Spinal cord (tissue), 10 donors: ENCODE results near the gene EIF6. TPM values are rescaled to one million over a fixed set of nuclear protein-coding genes. Genes with fewer than 3 reads are reported as not detected.
"Not testable (repeated sequence)": the region's sequence is repeated elsewhere in the genome, so short reads cannot be mapped to it uniquely, and the experiment has no call there.

Experiments
- DNase-seq, 6 donors: peaks; one replicate each; pipeline versions ENCODE4 v3.0.0 to v3.0.0-alpha.2; 2013 to 2015; ENCODE audit warnings: low spot score in 6 of 6, low read depth in 4 of 6
- H3K27ac ChIP-seq: one replicate; pipeline ENCODE4 v1.5.1; 2013; ENCODE audit warnings: low read depth, low read length, control low read depth
- H3K27me3 ChIP-seq: one replicate; pipeline ENCODE4 v1.6.1; 2013; ENCODE audit warnings: low read length; ENCODE audit not compliant: control insufficient read depth, insufficient read depth
- H3K36me3 ChIP-seq: one replicate; pipeline ENCODE4 v1.6.1; 2013; ENCODE audit warnings: low read length; ENCODE audit not compliant: control insufficient read depth, insufficient read depth
- H3K4me1 ChIP-seq: one replicate; pipeline ENCODE4 v1.6.1; 2013; ENCODE audit warnings: low read length; ENCODE audit not compliant: control insufficient read depth, insufficient read depth
- H3K4me3 ChIP-seq: one replicate; pipeline ENCODE4 v1.5.1; 2013; ENCODE audit warnings: low read depth, low read length, control low read depth
- H3K9me3 ChIP-seq: one replicate; pipeline ENCODE4 v1.6.1; 2013; ENCODE audit warnings: low read length; ENCODE audit not compliant: control insufficient read depth, insufficient read depth
- WGBS: methylation state at CpG from one replicate; pipeline ENCODE4 v1.1.5; 2013; ENCODE audit warnings: missing lambda C conversion rate; ENCODE audit not compliant: insufficient coverage; 5-methylcytosine and 5-hydroxymethylcytosine counted together
- polyA plus RNA-seq, 2 donors: library from polyadenylated mRNA; unstranded; fragments of 120-200 nt; gene quantifications; one replicate each; pipeline ENCODE4 v1.2.1, GENCODE V29; 2013; ENCODE audit not compliant: insufficient read length in 2 of 2
- total RNA-seq, 2 donors: library from RNA; depleted of rRNA in 1 of 2; stranded (reverse); fragments of 120-200 nt in 1 of 2; fragments of >200 nt in 1 of 2; gene quantifications; one replicate each; pipeline versions ENCODE4 v1.2.3 to v1.2.4, GENCODE V29; 2013 to 2014
- donor health status: healthy.

The EIF6 gene
- total and polyA plus RNA-seq, 4 donors, result 56.2 to 106 (median 102) TPM

- 35% methylated on average over 5 of the region's 8 CpGs for WGBS
- DNase-seq, H3K4me1 ChIP-seq, H3K4me3 ChIP-seq, H3K27me3 ChIP-seq, H3K9me3 ChIP-seq, H3K27ac ChIP-seq: not testable (repeated sequence)
- H3K36me3 ChIP-seq, result peaks cover 54% of the 10 kb centered on the region
Observed at GRCh38 chr20:35262731-35263531, 21.6 kb downstream of the EIF6 start.

DNA sequence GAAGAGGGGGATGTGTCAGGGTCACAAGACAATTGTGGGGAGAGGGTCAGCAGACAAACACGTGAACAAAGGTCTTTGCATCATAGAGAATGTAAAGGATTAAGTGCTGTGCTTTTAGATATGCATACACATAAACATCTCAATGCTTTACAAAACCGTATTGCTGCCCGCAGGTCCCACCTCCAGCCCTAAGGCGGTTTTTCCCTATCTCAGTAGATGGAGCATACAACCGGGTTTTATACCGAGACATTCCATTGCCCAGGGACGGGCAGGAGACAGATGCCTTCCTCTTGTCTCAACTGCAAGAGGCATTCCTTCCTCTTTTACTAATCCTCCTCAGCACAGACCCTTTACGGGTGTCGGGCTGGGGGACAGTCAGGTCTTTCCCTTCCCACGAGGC lies 22.3 kb downstream of the EIF6 start:
- H3K9me3 ChIP-seq, H3K4me3 ChIP-seq, H3K27ac ChIP-seq, H3K4me1 ChIP-seq, DNase-seq, H3K27me3 ChIP-seq: not testable (repeated sequence)
- no CpG with 5 or more reads among the region's 10 CpGs for whole genome bisulfite sequencing
- H3K36me3 ChIP-seq, result peaks cover 47% of the 10 kb centered on the region

DNA sequence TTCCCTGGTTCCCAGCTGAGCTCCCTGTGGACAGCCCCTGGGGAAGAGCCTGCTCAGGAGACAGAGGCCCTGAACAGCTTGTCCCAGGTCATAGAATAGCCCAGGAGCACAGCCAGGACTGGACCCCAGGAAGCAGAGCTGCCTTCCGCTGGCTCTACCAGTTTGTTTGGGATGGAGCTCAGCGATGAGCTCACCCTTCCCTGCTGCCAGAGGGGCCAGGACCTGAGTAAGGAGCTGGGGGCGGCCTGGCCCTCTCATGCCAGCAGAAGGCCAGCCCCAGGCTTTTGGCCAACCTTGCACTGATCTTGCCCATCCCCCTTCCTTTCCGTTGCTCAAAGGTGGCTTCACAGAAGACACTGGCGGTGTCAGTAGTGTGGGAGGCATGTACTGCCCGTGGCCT lies 24.1 kb downstream of the EIF6 start:
- H3K4me1 ChIP-seq, result no peaks in the 10 kb centered on the region
- H3K36me3 ChIP-seq, result peaks cover 38% of the 10 kb centered on the region
- H3K9me3 ChIP-seq, result no peaks in the 10 kb centered on the region
- 89% methylated on average over 3 of the region's 6 CpGs for WGBS
- no peak for DNase-seq
- no peaks in the 10 kb centered on the region for H3K27me3 ChIP-seq
- H3K4me3 ChIP-seq, result no peak overlapping the region
- H3K27ac ChIP-seq, result no peak overlapping the region

GRCh38 chr20:35257175-35257909 lies 27.2 kb downstream of the EIF6 start:
- Histone ChIP-seq H3K4me3 (no peak overlapping the region), H3K9me3 (no peaks in the 10 kb centered on the region), H3K27me3 (no peaks in the 10 kb centered on the region), H3K27ac (no peak overlapping the region), H3K4me1 (no peaks in the 10 kb centered on the region), H3K36me3 (peaks cover 39% of the 10 kb centered on the region)
- WGBS, result 95% methylated on average over 3 of the region's 8 CpGs
- no peak for DNase-seq

DNA sequence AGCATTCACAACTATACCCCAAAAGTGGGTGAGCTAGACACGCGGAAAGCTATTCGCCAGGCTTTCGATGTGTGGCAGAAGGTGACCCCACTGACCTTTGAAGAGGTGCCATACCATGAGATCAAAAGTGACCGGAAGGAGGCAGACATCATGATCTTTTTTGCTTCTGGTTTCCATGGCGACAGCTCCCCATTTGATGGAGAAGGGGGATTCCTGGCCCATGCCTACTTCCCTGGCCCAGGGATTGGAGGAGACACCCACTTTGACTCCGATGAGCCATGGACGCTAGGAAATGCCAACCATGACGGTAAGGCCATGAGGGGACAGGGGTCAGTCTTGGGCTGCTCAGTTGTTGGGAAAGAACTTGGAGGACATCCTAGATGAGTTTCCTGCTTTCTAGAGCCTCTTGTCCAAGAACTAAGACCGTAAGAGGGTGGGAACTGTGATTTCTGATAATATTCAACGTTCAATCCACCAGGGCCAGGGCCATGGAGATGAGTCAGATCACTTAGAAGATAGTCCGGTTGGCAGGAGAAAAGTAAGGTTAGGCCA lies 30.0 kb downstream of the EIF6 start:
- Histone ChIP-seq H3K9me3 (no peaks in the 10 kb centered on the region), H3K4me1 (no peaks in the 10 kb centered on the region), H3K27ac (no peak overlapping the region), H3K36me3 (peaks cover 31% of the 10 kb centered on the region), H3K27me3 (no peaks in the 10 kb centered on the region), H3K4me3 (no peak overlapping the region)
- no peak for DNase-seq
- WGBS, result 90% methylated on average over 12 of the region's 12 CpGs

DNA sequence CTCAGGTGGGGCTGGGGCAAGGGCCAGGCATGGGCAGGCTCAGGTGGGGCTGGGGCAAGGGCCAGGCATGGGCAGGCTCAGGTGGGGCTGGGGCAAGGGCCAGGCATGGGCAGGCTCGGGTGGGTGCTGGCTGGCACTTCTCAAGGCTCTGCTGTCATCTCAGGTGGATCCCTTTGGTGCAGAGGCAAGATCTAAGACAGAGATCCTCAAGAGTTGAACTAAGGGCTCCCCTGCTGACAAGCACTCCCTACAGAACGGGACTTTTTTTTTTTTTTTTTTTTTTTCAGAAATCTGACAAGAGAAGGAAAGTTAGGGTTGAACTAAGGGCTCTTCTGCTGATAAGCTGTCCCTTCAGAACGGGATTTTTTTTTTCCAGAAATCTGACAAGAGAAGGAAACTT lies 31.6 kb downstream of the EIF6 start:
- Histone ChIP-seq H3K4me1 (no peaks in the 10 kb centered on the region), H3K27me3 (no peaks in the 10 kb centered on the region), H3K36me3 (peaks cover 41% of the 10 kb centered on the region), H3K9me3 (no peaks in the 10 kb centered on the region), H3K4me3 (no peak overlapping the region), H3K27ac (no peak overlapping the region)
- no peak for DNase-seq
- WGBS, result 87% methylated on average over 2 of the region's 3 CpGs

DNA sequence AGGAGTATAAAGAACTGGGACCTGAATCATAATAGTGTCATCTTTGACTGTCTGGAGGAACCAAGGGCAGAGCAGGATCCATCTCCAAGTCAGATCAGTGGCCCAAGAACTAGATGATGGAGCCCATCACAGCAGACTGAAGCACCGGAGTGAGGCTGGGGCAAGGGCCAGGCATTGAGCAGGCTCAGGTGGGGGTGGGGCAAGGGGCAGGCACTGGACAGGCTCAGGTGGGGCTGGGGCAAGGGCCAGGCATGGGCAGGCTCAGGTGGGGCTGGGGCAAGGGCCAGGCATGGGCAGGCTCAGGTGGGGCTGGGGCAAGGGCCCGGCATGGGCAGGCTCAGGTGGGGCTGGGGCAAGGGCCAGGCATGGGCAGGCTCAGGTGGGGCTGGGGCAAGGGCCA lies 32.0 kb downstream of the EIF6 start:
- not testable (repeated sequence) for H3K4me3 ChIP-seq, H3K4me1 ChIP-seq, H3K9me3 ChIP-seq, H3K27ac ChIP-seq, H3K27me3 ChIP-seq, DNase-seq
- peaks cover 45% of the 10 kb centered on the region for H3K36me3 ChIP-seq
- 87% methylated on average over 2 of the region's 2 CpGs for WGBS

- Histone ChIP-seq H3K4me3 (no peak overlapping the region), H3K27me3 (no peaks in the 10 kb centered on the region), H3K9me3 (no peaks in the 10 kb centered on the region), H3K4me1 (no peaks in the 10 kb centered on the region), H3K27ac (no peak overlapping the region), H3K36me3 (peaks cover 50% of the 10 kb centered on the region)
- WGBS, result 67% methylated on average over 1 of the region's 2 CpGs
- DNase-seq, result no peak
Observed at GRCh38 chr20:35252037-35252461, 32.5 kb downstream of the EIF6 start.

- H3K36me3 ChIP-seq, result peaks cover 55% of the 10 kb centered on the region
- no peak overlapping the region for H3K4me3 ChIP-seq
- no peaks in the 10 kb centered on the region for H3K27me3 ChIP-seq
- DNase-seq, result no peak
- no peaks in the 10 kb centered on the region for H3K9me3 ChIP-seq
- H3K4me1 ChIP-seq, result no peaks in the 10 kb centered on the region
- 92% methylated on average over 2 of the region's 2 CpGs for WGBS
- H3K27ac ChIP-seq, result no peak overlapping the region
Observed at GRCh38 chr20:35251613-35251940, 33.0 kb downstream of the EIF6 start.
